GM23338 (cell line): ENCODE data around the gene ETV4. TPM values are rescaled to one million over a fixed set of nuclear protein-coding genes. Genes with fewer than 3 reads are reported as not detected.

Experiments
- ATAC-seq: fragments of 200-7000 bp; cut with Tn5 transposase; 3 replicates; pipeline ENCODE4 v1.9.1; 2020
- DNase-seq: peaks from one replicate; pipeline ENCODE4 v3.0.0-alpha.2; 2015; ENCODE audit warnings: low spot score
- H2AFZ ChIP-seq: fragments of 200-600 bp; sonication (generic); 2 replicates; pipeline ENCODE4 v1.8.0; 2016; ENCODE audit warnings: antibody characterized with exemption, mild to moderate bottlenecking, moderate library complexity
- H3F3A ChIP-seq: fragments of 200-600 bp; sonication (generic); replicated peaks from 2 replicates; pipeline ENCODE4 v1.8.0; 2017; ENCODE audit warnings: antibody characterized with exemption, mixed run types, low read depth
- H3K27ac ChIP-seq: fragments of 200-600 bp; sonication (generic); 2 replicates; pipeline ENCODE4 v1.6.1; 2016; ENCODE audit warnings: low read depth
- H3K27me3 ChIP-seq: fragments of 200-600 bp; sonication (generic); 2 replicates; pipeline ENCODE4 v1.8.0; 2016; ENCODE audit warnings: mild to moderate bottlenecking, mixed run types, moderate library complexity; ENCODE audit not compliant: insufficient read depth
- H3K36me3 ChIP-seq: fragments of 200-600 bp; sonication (generic); 2 replicates; pipeline ENCODE4 v1.8.0; 2016; ENCODE audit warnings: mild to moderate bottlenecking; ENCODE audit not compliant: insufficient read depth
- H3K4me1 ChIP-seq: fragments of 200-600 bp; sonication (generic); 2 replicates; pipeline ENCODE4 v1.8.0; 2016; ENCODE audit warnings: mild to moderate bottlenecking, moderate library complexity; ENCODE audit not compliant: insufficient read depth
- H3K4me2 ChIP-seq: fragments of 200-600 bp; sonication (generic); 2 replicates; pipeline ENCODE4 v1.7.1; 2017; ENCODE audit warnings: mixed run types
- H3K4me3 ChIP-seq: fragments of 200-600 bp; sonication (generic); 2 replicates; pipeline ENCODE4 v1.6.1; 2016; ENCODE audit warnings: mixed run types
- H3K79me2 ChIP-seq: fragments of 200-600 bp; sonication (generic); replicated peaks from 2 replicates; pipeline ENCODE4 v1.8.0; 2017; ENCODE audit warnings: mild to moderate bottlenecking; ENCODE audit not compliant: insufficient read depth
- H3K9me2 ChIP-seq: fragments of 200-600 bp; sonication (generic); 2 replicates; pipeline ENCODE4 v1.8.0; 2017; ENCODE audit not compliant: insufficient read depth
- H4K20me1 ChIP-seq: fragments of 200-600 bp; sonication (generic); replicated peaks from 2 replicates; pipeline ENCODE4 v1.8.0; 2017; ENCODE audit warnings: mild to moderate bottlenecking; ENCODE audit not compliant: insufficient read depth
- H3K27ac Mint-ChIP-seq: 2 replicates; pipeline ENCODE4 v1.8.0; 2020; ENCODE audit warnings: inconsistent platforms, mild to moderate bottlenecking, moderate library complexity, mixed read lengths
- H3K27me3 Mint-ChIP-seq: 3 replicates; pipeline ENCODE4 v1.8.0; 2022; ENCODE audit warnings: low read depth, mild to moderate bottlenecking, moderate library complexity, mixed read lengths, inconsistent platforms; ENCODE audit not compliant: insufficient read depth, poor library complexity
- H3K36me3 Mint-ChIP-seq: 3 replicates; pipeline ENCODE4 v1.8.0; 2021; ENCODE audit warnings: low read depth, mild to moderate bottlenecking, inconsistent platforms, moderate library complexity, mixed read lengths
- H3K4me1 Mint-ChIP-seq: 3 replicates; pipeline ENCODE4 v1.8.0; 2020; ENCODE audit warnings: mild to moderate bottlenecking, inconsistent platforms, mixed read lengths
- H3K4me3 Mint-ChIP-seq: 3 replicates; pipeline ENCODE4 v1.8.0; 2021; ENCODE audit warnings: moderate library complexity, mild to moderate bottlenecking, inconsistent platforms, mixed read lengths
- H3K9me3 Mint-ChIP-seq: 3 replicates; pipeline ENCODE4 v1.8.0; 2020; ENCODE audit warnings: moderate library complexity, mild to moderate bottlenecking, inconsistent platforms, mixed read lengths
- CTCF ChIP-seq, 2 experiments: fragments of 200-600 bp in 1 of 2; sonication (generic) in 1 of 2; conservative IDR thresholded peaks; 2 replicates each; pipeline versions ENCODE4 v1.5.1 to v1.6.1; 2016 to 2017; ENCODE audit warnings: antibody characterized with exemption in 2 of 2, low read depth in 2 of 2, mild to moderate bottlenecking in 2 of 2, moderate library complexity in 1 of 2
- EZH2phosphoT487 ChIP-seq: fragments of 200-600 bp; sonication (generic); IDR thresholded peaks from one replicate; pipeline ENCODE4 v1.8.1; 2018; ENCODE audit warnings: antibody characterized with exemption; ENCODE audit not compliant: unreplicated experiment
- ZNF114 ChIP-seq: fragments of 250-450 bp; sonication (Bioruptor Pico); IDR thresholded peaks from 2 replicates; pipeline ENCODE4 v1.5.0; 2020; ENCODE audit warnings: mild to moderate bottlenecking, moderate library complexity
- polyA plus RNA-seq: library from polyadenylated mRNA; unstranded; fragments of >200 nt; fragmentation: Nextera tagmentation; extraction: Ambion mirVana; gene quantifications from 2 replicates; pipeline ENCODE4 v1.2.1, GENCODE V29; 2016
- total RNA-seq: library from RNA; depleted of rRNA; stranded (reverse); fragments of >200 nt; shearing (Covaris generic); gene quantifications from 2 replicates; pipeline ENCODE4 v1.2.3, GENCODE V29; 2014
- TF ChIP-seq, protein P1 (sequence below): fragments of 250-450 bp; sonication (Bioruptor Pico); IDR thresholded peaks from 2 replicates; pipeline ENCODE4 v1.5.0; 2020; ENCODE audit warnings: mild to moderate bottlenecking, moderate library complexity

Gene ETV4
- total and polyA plus RNA-seq, 2 experiments from 2014 or later, result 97.2 to 149 TPM

DNA sequence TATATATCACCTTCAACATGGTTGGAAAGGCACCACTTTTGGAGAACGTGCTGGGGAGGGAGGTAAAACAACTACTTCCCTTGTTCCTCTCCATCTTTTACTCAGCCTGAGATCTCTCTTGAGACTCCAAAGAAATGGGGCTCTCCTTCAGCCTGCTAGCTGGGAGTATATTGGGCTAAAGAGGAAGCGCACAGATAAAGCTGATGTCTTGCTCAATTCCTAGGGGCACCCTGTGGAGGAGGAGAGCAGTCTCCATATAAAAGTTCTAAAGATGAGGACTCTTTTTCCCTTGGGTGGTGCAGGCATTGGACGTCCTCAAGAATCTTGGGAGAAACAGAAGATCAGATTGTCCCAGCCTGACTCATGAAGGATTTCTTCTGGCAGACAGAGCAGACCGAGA is 4.6 kb upstream of the ETV4 start:
- H4K20me1 ChIP-seq, result no peaks in the 10 kb centered on the region
- H3K9me2 ChIP-seq, result no peaks in the 10 kb centered on the region
- no peak overlapping the region for H3K4me3 ChIP-seq
- H3F3A ChIP-seq, result peaks cover 7% of the 10 kb centered on the region; the same call in 1 of the 2 replicates
- no peak for TF ChIP-seq ZNF114
- TF ChIP-seq CTCF (conservative IDR thresholded peaks at IDR 0.05; ENCODE audit: low read depth in 2 of 2), result no peak
- TF ChIP-seq, protein P1, sequence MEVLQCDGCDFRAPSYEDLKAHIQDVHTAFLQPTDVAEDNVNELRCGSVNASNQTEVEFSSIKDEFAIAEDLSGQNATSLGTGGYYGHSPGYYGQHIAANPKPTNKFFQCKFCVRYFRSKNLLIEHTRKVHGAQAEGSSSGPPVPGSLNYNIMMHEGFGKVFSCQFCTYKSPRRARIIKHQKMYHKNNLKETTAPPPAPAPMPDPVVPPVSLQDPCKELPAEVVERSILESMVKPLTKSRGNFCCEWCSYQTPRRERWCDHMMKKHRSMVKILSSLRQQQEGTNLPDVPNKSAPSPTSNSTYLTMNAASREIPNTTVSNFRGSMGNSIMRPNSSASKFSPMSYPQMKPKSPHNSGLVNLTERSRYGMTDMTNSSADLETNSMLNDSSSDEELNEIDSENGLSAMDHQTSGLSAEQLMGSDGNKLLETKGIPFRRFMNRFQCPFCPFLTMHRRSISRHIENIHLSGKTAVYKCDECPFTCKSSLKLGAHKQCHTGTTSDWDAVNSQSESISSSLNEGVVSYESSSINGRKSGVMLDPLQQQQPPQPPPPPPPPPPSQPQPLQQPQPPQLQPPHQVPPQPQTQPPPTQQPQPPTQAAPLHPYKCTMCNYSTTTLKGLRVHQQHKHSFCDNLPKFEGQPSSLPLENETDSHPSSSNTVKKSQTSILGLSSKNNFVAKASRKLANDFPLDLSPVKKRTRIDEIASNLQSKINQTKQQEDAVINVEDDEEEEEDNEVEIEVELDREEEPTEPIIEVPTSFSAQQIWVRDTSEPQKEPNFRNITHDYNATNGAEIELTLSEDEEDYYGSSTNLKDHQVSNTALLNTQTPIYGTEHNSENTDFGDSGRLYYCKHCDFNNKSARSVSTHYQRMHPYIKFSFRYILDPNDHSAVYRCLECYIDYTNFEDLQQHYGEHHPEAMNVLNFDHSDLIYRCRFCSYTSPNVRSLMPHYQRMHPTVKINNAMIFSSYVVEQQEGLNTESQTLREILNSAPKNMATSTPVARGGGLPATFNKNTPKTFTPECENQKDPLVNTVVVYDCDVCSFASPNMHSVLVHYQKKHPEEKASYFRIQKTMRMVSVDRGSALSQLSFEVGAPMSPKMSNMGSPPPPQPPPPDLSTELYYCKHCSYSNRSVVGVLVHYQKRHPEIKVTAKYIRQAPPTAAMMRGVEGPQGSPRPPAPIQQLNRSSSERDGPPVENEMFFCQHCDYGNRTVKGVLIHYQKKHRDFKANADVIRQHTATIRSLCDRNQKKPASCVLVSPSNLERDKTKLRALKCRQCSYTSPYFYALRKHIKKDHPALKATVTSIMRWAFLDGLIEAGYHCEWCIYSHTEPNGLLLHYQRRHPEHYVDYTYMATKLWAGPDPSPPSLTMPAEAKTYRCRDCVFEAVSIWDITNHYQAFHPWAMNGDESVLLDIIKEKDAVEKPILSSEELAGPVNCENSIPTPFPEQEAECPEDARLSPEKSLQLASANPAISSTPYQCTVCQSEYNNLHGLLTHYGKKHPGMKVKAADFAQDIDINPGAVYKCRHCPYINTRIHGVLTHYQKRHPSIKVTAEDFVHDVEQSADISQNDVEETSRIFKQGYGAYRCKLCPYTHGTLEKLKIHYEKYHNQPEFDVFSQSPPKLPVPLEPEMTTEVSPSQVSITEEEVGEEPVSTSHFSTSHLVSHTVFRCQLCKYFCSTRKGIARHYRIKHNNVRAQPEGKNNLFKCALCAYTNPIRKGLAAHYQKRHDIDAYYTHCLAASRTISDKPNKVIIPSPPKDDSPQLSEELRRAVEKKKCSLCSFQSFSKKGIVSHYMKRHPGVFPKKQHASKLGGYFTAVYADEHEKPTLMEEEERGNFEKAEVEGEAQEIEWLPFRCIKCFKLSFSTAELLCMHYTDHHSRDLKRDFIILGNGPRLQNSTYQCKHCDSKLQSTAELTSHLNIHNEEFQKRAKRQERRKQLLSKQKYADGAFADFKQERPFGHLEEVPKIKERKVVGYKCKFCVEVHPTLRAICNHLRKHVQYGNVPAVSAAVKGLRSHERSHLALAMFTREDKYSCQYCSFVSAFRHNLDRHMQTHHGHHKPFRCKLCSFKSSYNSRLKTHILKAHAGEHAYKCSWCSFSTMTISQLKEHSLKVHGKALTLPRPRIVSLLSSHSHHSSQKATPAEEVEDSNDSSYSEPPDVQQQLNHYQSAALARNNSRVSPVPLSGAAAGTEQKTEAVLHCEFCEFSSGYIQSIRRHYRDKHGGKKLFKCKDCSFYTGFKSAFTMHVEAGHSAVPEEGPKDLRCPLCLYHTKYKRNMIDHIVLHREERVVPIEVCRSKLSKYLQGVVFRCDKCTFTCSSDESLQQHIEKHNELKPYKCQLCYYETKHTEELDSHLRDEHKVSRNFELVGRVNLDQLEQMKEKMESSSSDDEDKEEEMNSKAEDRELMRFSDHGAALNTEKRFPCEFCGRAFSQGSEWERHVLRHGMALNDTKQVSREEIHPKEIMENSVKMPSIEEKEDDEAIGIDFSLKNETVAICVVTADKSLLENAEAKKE (CRISPR knock-in tag), result no peak
- no peak for TF ChIP-seq EZH2phosphoT487
- peaks cover 25% of the 10 kb centered on the region for H3K27me3 Mint-ChIP-seq
- 0 out of 2 replicates have a peak, but pooled peaks cover 13% of the 10 kb centered on the region for H3K27me3 ChIP-seq
- DNase-seq (no peak), ATAC-seq (no peak)
- no peaks in the 10 kb centered on the region for H3K36me3 ChIP-seq
- H3K4me2 ChIP-seq, result no peak overlapping the region
- peaks cover 63% of the 10 kb centered on the region for H3K4me1 Mint-ChIP-seq
- no peak overlapping the region for H3K27ac ChIP-seq
- H3K9me3 Mint-ChIP-seq, result no peaks in the 10 kb centered on the region
- no peak overlapping the region for H3K4me3 Mint-ChIP-seq
- H3K79me2 ChIP-seq, result no peaks in the 10 kb centered on the region
- no peaks in the 10 kb centered on the region for H3K36me3 Mint-ChIP-seq
- H3K27ac Mint-ChIP-seq, result no peak overlapping the region
- H3K4me1 ChIP-seq, result peaks cover 64% of the 10 kb centered on the region
- H2AFZ ChIP-seq, result no peak overlapping the region
